ENCODE data around the gene POLN.
"Not testable (repeated sequence)": the region's sequence is repeated elsewhere in the genome, so short reads cannot be mapped to it uniquely, and the experiment has no call there.

Gene POLN

DNA sequence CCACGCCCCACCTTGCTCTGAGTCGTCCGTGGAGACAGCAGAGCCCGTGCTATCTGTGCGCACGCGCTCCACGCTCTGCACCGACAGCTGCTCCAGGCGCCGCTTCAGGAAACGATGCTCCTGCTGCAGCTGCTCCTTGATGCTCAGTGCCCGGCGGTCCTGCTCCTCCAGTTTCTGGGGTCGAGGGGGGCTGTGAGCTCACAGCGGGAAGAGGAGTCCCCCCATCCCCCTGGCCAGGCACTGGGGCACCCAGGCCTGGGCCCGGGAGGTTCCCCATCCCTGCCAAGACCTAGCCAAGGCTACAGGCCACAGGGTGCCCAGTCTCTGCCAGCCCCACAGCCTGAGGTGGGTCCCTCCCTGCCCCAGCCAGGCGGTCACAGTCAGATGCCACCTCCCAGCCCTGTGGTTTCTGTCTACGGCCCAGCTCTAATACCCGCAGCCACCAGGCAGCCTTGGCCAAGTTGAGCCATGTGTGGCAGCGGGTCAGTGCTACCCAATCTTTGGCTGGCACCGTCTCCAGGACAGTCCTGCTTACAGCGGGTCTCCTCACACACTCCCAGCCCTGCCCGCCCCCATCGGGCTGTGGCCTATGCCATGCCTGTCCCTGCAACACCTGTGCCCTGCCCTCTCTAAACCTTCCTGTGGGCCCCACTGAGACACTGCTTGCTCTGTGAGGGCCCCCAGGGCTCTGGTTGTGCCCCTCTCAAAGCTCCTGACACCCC is 9.3 kb upstream of the POLN start:
- DNase-seq (ENCODE audit: low read depth): no peak

DNA sequence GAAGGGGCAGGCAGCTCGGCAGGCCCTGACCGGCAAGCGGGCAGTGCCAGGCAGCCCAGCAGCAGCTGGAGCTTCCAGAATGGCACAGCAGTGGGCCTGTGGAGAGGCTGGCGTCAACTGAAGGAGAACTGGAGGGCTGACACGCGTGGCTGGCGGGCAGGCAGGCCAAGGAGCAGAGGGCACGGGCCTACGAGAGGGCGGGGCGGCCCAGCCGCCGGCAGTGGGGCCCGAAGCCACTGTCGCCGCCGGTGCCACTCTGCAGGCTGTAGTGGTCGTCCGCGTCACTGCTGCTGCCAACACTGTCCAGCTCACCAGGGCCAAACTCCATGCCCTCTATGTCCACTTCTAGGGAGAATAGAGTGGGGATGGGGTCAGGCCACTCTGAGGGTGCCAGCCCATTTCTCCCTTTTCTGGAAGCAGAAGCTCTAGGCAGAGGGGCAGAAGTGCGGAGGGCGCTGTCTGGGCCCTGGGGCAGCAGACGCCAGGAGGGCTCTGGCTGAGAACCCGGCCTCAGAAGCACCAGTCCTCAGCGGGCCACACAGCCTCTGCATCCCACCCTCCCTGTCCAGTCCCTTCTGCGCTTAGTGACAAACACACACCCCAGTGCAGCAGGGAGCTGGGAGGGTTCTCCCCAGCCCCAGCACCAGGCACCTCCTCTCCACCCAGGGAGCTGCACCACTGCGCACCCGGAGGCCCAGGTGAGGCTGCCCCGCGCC is 8.6 kb upstream of the POLN start:
- no peak for DNase-seq (ENCODE audit: low read depth)

DNA sequence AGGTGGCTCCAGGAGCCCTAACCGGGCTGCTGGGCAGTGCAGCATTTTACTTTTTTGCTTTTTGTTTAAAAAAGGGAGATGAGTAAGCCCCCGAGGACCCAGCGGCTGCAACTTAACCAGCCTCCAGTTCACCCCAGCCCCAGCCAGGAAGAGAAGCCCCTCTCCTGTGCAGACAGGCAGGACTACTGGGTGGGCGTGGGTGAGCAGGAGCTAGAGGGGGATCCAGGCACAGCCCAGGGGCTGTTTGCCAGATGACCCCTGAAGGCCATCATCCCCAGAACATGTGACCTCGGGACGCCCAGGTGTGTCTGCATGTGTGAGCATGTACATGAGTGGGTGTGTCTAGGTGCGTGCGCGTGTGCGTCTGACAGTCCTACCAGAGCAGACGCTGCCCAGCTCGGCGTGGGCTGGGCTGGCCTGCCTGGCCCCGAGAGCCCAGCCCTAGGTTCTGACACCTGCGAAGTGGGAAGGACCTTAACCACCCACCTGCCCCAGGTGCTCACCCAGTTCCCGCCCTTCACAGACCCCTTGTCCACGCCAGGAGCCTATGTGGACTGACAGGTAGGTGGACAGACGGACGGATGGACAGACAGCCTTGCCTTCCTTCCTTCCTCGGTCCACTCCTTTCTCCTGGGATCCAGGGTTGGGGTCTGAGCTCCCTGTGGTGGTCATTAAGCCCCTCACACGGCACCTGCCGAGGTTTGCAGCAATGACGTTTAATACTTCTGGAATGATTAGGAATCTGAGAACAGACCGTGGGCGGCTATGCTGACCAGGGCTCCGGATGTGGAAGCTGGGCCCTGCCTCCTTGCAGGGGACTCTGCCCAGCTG is 7.8 kb upstream of the POLN start:
- no peak for DNase-seq (ENCODE audit: low read depth)

DNA sequence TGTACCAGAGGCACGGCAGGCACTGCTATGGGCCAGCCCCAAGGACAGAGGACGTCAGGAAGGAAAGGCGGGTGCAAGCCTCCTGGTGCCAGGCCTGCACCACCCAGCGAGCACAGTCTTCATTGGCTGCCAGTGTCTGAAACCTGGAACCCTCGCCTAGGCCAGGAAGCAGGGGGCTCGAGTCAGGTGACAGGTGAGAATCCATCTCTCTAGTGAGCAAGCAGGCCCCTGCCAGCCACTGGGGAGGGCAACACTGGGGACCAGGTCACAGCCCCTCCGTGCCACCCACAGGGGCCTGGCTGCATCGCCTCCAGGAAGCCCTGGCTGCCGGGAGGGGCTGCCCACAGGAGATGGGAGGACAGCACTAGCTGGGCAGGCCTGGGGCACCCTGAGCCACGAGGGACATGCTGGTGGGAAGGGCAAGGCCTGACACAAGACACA is 6.9 kb upstream of the POLN start:
- no peak for DNase-seq (ENCODE audit: low read depth)

GRCh38 chr4:2248044-2248780 is 6.3 kb upstream of the POLN start:
- DNase-seq (ENCODE audit: low read depth): no peak

DNA sequence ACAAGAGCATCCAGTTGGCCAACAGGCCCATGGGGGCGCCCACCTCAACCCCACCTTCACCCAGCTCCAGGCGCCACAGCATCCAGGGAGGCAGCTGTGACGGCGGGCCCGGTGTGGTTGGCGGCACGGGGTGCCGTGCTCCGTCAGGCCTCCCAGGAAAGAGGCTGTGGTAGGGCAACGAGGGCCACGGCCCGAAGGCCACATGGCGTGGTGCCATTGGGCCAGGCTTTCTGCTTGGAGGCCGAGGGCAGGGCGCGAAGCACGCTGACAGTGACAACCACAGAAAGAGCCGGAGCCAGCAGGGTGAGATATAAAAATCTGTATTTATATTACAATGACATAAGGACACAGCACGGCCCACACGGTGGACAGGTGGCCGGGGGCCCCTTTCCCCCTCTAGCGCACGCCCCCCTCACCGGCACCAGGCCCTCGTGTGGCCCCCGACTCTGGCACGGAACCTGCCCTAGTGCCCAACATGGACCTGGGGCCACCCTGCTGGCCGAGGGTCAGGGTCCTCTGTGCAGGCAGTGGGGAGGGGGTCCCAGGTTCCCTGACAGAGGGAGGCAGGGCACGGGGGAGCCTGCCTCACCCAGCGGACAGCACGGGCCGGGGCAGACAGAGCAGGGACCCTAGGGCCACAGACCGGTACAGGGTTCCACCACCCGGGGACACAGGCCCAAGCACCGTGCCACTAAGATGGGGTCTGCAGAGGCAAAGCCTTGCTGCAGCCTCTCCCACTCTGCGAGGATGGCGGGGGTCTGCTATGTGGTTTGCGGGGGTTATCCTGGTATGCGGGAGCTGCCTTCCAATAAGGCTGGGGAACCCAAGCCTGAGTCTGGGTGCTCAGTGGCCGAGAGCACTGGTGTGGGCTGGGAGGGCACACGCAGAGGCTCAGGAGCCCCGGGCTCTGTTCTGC is 5.5 kb upstream of the POLN start:
- no peak for DNase-seq (ENCODE audit: low read depth)

DNA sequence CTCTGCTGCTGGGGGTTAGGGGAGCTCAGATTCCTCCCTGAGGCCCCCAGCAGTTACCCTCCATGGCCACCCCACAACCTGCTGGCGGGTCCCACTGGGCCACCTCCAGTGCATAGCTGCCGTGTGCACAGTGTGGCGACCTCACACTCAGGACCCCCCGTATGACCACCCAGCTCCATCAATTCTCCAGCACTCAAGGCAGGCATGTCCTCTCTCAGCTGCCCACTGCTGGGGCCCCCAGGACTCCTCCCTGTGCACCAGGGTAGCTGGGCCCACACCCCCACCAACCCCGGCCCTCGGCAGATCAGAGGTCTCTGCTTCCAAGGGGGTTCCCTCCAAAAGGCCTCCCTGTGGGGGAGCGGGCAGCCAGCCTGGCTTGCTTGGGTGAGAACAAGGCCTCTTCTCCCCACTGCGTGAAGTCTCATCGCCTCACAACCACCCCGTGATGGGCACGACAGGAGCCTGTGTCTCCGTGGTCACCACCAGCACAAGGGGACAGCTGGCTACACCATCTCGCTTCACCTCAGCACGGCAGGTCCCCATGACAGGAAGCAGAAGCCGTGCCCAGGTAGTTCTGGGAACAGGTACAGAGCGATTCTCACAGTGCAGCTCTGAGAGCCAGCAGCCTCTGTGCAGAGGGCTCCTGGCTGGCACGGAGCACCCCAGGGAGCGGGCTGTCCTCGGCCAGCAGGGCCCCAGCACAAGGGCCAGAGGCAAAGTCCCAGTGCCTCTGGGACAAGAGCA is 4.6 kb upstream of the POLN start:
- no peak for DNase-seq (ENCODE audit: low read depth)

GRCh38 chr4:2245787-2246275 is 3.9 kb upstream of the POLN start:
- no peak for DNase-seq (ENCODE audit: low read depth)

GRCh38 chr4:2245057-2245786 is 3.3 kb upstream of the POLN start:
- no peak for DNase-seq (ENCODE audit: low read depth)

GRCh38 chr4:2243681-2244380 is 1.9 kb upstream of the POLN start:
- peak; percentile 40 for DNase-seq (ENCODE audit: low read depth)

DNA sequence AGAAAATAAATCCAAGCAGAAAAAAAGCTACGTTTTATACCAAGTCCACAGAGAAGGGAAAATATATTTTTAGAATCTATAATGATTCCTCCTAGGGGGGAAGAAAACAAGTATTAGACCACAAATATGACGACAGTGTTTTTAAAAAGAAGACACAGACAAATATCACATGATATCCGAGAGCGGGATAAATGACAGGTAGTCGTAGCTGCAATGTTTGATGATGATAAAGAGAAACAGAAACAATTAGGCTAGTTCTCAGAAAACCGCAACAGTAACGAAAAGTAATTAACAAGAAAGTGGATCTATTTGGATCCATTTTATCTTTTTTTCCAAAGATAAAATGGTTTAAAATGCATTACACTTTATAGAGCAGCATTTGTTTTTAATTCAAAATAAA is 918 bp downstream of the POLN start:
- no peak for DNase-seq (ENCODE audit: low read depth)

DNA sequence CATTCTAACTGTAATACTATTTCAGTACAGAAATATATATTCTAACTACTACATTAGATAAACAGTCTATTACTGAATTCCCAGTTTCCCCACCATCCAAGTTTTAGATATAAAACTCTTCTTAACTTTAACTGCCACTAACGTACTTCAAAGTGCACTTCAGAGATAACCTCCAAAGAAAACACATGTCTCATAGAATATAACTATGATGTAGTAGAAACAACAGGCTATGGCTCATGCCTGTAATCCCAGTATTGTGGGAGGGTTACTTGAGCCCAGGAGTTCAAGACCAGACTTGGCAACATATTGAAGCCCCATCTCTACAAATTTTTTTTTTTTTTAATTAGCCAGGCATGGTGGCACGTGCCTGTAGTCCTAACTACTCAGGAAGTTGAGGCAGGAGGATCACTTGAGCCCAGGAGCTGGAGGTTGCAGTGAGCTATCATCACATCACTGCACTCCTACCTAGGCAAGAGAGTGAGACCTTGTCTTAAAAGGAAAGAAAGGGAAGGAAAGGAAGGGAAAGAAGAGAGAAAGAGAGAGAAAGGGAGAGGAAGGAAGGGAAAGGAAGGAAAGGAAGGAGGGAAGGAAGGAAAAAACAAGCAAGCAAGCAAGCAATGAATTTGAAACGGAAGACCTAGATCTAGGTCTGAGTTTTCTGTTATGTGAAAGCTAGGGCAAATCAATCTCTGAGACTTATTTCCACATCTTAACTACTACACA is 4.8 kb downstream of the POLN start:
- no peak for DNase-seq (ENCODE audit: low read depth)

DNA sequence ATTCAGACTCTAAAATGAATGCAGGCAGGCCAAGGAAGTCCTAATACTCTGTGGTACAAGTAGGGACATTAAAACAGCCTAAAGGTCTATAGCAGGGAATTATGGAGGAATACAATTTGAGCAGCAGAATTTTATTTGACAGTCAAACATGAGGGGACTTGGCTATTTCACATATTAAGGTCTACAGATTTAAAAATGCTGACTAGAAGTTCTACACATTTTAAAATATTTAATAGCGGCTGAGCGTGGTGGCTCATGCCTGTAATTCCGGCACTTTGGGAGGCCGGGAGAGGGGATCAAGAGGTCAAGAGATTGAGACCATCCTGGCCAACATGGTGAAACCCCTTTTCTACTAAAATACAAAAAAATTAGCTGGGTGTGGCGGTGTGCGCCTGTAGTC is 10.8 kb downstream of the POLN start:
- DNase-seq (ENCODE audit: low read depth): no peak

GRCh38 chr4:2226261-2226660 is 15.7 kb downstream of the POLN start:
- DNase-seq (ENCODE audit: low read depth): no peak

DNA sequence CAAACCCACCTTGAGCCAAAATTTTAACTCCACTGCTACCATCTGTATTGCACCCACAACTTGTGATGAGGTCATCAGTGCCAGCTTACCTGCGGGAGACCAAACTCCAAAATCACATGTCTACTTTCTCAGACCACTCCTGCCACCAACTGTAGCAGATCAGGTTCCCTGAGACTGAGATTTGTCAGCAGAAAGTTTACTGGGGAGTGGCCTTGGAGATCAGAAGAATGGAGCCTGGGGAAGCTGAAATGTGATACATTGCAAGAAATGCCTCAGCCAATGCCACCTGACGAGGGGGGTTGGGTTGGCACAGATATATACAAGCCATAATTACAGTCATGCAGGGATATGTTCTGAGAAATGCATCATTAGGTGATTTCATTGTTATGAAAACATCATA is 19.1 kb downstream of the POLN start:
- DNase-seq (ENCODE audit: low read depth): no peak

- DNase-seq (ENCODE audit: low read depth): not testable (repeated sequence)
These were observed 20.5 kb downstream of the POLN start for GRCh38 chr4:2221378-2221777.

DNA sequence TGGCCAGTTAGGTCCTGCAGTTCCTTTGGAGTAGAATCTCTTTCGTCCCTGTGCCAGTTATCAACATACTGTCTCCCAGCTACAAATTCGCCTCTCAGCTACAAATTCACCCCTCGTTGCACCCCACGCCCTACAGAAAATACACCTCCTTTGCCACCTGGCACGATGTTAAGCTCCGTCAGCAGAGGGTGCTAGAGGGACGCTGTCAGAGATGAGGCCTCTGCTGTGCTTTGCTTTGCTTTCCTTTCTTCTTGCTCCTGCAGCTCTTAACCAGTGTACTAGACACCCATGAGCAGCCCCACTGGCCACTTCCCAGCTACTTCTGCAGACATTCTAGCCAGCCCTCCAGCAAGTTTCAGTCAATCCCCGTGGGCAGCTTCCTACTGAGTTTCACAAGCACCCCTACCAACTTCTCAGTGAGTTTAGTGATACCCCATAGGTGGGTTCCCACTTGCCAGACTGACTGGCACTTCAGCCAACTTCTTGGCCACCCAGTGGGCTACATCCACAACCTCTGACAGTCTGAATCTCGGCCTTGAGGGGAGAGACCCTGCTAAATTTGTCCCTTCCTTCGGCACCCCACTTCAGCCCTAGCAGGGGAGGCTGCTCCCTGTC is 21.8 kb downstream of the POLN start:
- DNase-seq (ENCODE audit: low read depth): peak; percentile 35

Measured in CMK (cell line).